Ishikawa (cell line): ENCODE data around the gene PSMB10.

Experiments
- CEBPB ChIP-seq: IDR thresholded peaks from 2 replicates; pipeline ENCODE4 v1.6.1; 2012
- CREB1 ChIP-seq: IDR thresholded peaks from 2 replicates; pipeline ENCODE4 v1.6.1; 2012; ENCODE audit warnings: low read depth
- EGR1 ChIP-seq: IDR thresholded peaks from 2 replicates; pipeline ENCODE4 v1.6.1; 2012
- EP300 ChIP-seq: IDR thresholded peaks from 2 replicates; pipeline ENCODE4 v1.6.1; 2012; ENCODE audit warnings: borderline replicate concordance
- NFIC ChIP-seq: IDR thresholded peaks from 2 replicates; pipeline ENCODE4 v1.6.1; 2012
- RAD21 ChIP-seq: IDR thresholded peaks from 2 replicates; pipeline ENCODE4 v1.6.1; 2012; ENCODE audit warnings: low read depth
- REST ChIP-seq: IDR thresholded peaks from 2 replicates; pipeline ENCODE4 v1.6.1; 2012; ENCODE audit warnings: low read depth, mild to moderate bottlenecking
- TAF1 ChIP-seq: IDR thresholded peaks from 2 replicates; pipeline ENCODE4 v1.6.1; 2012; ENCODE audit warnings: low read depth, mild to moderate bottlenecking
- TCF12 ChIP-seq: IDR thresholded peaks from 2 replicates; pipeline ENCODE4 v1.6.1; 2012; ENCODE audit warnings: low read depth
- TEAD4 ChIP-seq: IDR thresholded peaks from 2 replicates; pipeline ENCODE4 v1.6.1; 2012
- USF1 ChIP-seq: IDR thresholded peaks from 2 replicates; pipeline ENCODE4 v1.6.1; 2012
- YY1 ChIP-seq: IDR thresholded peaks from 2 replicates; pipeline ENCODE4 v1.6.1; 2012; ENCODE audit warnings: low read depth
- ZBTB7A ChIP-seq: IDR thresholded peaks from 2 replicates; pipeline ENCODE4 v1.6.1; 2012; ENCODE audit warnings: low read depth
- TF ChIP-seq, protein P1 (sequence below): IDR thresholded peaks from 2 replicates; pipeline ENCODE4 v1.6.1; 2012

GRCh38 chr16:67946128-67946569, 9.5 kb upstream of the PSMB10 start:
- TF ChIP-seq REST: no peak
- no peak for TF ChIP-seq TEAD4
- no peak for TF ChIP-seq TCF12
- TF ChIP-seq CREB1: no peak
- no peak for TF ChIP-seq USF1
- no peak for TF ChIP-seq RAD21
- no peak for TF ChIP-seq YY1
- no peak for TF ChIP-seq TAF1
- no peak for TF ChIP-seq EP300
- TF ChIP-seq EGR1: no peak
- TF ChIP-seq ZBTB7A: no peak
- TF ChIP-seq, protein P1, sequence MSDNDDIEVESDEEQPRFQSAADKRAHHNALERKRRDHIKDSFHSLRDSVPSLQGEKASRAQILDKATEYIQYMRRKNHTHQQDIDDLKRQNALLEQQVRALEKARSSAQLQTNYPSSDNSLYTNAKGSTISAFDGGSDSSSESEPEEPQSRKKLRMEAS: no peak
- TF ChIP-seq NFIC: no peak
- TF ChIP-seq CEBPB: no peak
